LNCaP clone FGC (cell line): ENCODE measurements around the gene NTNG2.

Experiments
- DNase-seq: peaks from one replicate; pipeline ENCODE4 v3.0.0-alpha.2; 2011; ENCODE audit warnings: low read depth
- H3K4me3 ChIP-seq: 2 replicates; pipeline ENCODE4 v1.5.1; 2011; ENCODE audit warnings: mild to moderate bottlenecking, low read depth, low read length, control low read depth
- CTCF ChIP-seq: IDR thresholded peaks from 2 replicates; pipeline ENCODE4 v1.5.1; 2012; ENCODE audit warnings: mild to moderate bottlenecking; ENCODE audit not compliant: control insufficient read depth, insufficient read depth; ENCODE audit errors: extremely low read depth

The NTNG2 gene

DNA sequence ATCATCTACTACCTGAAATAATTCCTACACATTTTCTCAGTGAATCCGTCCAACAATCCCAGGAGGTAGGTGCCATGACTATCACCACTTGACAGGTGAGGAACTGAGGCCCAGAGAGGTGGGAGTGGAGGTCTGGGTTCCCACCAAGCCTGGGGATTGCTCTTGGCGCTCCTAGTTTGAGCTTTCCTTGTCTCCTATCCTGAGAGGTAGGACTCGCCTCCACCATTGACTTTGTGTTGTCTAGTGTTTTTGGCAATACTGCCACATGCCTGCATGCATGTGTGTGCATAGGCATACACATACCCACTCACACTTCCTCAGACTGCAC is 6.3 kb upstream of the NTNG2 start:
- no peak for DNase-seq

DNA sequence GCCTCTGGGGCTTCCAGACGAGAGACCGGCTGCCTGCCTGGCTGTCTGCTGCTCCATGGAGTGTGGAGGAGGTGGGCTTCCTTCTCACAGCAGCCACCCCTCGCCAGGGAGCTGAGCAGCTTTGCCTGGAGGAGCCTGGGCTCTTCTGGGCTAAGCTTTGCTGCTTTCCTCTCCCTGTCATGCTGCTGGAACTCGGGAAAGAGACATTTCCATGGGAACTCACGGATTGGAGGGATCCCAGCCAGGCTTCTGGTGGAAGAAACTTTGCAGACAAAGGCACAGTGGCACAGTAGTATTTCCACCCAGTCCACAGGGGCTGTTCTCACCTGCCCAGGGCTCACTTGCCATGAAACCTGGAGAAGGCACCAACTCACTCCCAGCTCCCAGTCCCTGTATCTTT is 5.6 kb upstream of the NTNG2 start:
- TF ChIP-seq CTCF = no peak
- no peak overlapping the region for H3K4me3 ChIP-seq
- no peak for DNase-seq

More for the DNA sequence above, 6.3 kb upstream of the NTNG2 start:
- TF ChIP-seq CTCF = no peak
- H3K4me3 ChIP-seq = no peak overlapping the region

GRCh38 chr9:132157347-132158116 is 4.3 kb upstream of the NTNG2 start:
- no peak for TF ChIP-seq CTCF
- H3K4me3 ChIP-seq = no peak overlapping the region
- DNase-seq = no peak

- no peak overlapping the region for H3K4me3 ChIP-seq
- no peak for TF ChIP-seq CTCF
- no peak for DNase-seq
Measured at GRCh38 chr9:132160802-132161742, 786 bp upstream of the NTNG2 start.

DNA sequence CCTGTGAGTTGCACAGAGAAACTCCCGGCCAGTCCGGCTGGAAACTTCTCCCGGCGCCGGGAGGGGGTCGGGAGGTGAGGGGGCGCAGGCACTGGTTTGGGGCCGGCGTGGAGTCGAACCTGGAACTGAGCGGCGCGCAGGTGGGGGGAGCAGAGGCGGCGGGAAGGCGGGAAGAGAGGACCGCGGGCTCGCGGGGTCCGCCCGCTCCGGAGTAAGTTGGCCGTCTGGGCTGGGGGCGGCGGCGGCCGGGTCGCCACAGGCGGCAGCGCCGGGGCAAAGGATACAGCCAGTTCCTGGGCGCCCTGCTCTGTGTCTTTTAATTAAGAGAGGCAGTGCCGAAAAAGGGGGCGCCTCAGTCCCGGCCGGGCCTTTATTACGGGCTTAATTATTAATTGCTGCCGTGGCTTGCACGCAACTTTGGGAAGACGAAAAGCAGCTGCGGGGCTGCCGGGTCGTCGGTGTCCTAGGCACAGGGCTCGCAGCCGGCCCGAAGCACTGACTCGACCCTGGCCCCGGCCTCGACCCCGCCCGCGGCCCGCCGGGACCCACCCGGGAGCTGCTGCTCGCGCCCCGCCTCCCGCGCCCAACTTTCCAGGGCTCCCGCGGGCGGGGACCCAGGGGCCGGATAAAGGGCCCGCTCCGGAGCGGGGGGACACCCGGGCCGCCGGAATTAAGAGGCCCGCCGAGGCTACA is 1.1 kb downstream of the NTNG2 start:
- DNase-seq = no peak
- TF ChIP-seq CTCF = no peak
- no peak overlapping the region for H3K4me3 ChIP-seq

GRCh38 chr9:132163457-132163875 is 1.6 kb downstream of the NTNG2 start:
- DNase-seq = no peak
- TF ChIP-seq CTCF = no peak
- H3K4me3 ChIP-seq = no peak overlapping the region
